GM12891 (cell line): ENCODE results near the gene EEF1G.

ENCODE experiments used
- POLR2A ChIP-seq: IDR thresholded peaks from 2 replicates; pipeline ENCODE4 v1.6.1; 2011; ENCODE audit warnings: low read depth, low read length, control low read depth
- POLR2AphosphoS5 ChIP-seq: IDR thresholded peaks from 2 replicates; pipeline ENCODE4 v1.6.1; 2011; ENCODE audit warnings: low read depth, low read length, control low read depth

- no peak for TF ChIP-seq POLR2A
- TF ChIP-seq POLR2AphosphoS5, result no peak
Measured at GRCh38 chr11:62580959-62581715, 7.4 kb upstream of the EEF1G start.
